A673 (cell line): ENCODE results near the gene TCF7L2. TPM values are rescaled to one million over a fixed set of nuclear protein-coding genes. Genes with fewer than 3 reads are reported as not detected.
"Not testable (repeated sequence)": the region's sequence is repeated elsewhere in the genome, so short reads cannot be mapped to it uniquely, and the experiment has no call there.

Source experiments
- BruUV-seq: library from RNA; stranded (reverse); fragments of 400-500 nt; replicated peaks from 2 replicates; lab custom pipeline; 2021; lab: Mats Ljungman, UMichigan
- CTCF ChIA-PET: fragments of 300-600 bp; sonication (Branson Sonifier 250); formaldehyde crosslinking; loops from one replicate; lab custom pipeline; 2022; ENCODE audit warnings: antibody characterized with exemption; lab: Charles Lee
- POLR2A ChIA-PET: fragments of 300-600 bp; sonication (Branson Sonifier 250); formaldehyde crosslinking; loops from one replicate; lab custom pipeline; 2022; ENCODE audit warnings: antibody characterized with exemption; ENCODE audit not compliant: low non-redundant PET; lab: Charles Lee
- DNase-seq: peaks from one replicate; pipeline ENCODE4 v3.0.0-alpha.2; 2015; ENCODE audit warnings: low spot score
- H3K27ac ChIP-seq: fragments of 200-600 bp; sonication (generic); 2 replicates; pipeline ENCODE4 v1.5.1; 2016; ENCODE audit warnings: mixed run types, low read depth, mild to moderate bottlenecking, mixed read lengths, antibody characterized with exemption, low read length; ENCODE audit not compliant: poor library complexity, severe bottlenecking
- H3K27me3 ChIP-seq: fragments of 200-600 bp; sonication (generic); replicated peaks from 2 replicates; pipeline ENCODE4 v1.6.1; 2017; ENCODE audit warnings: mixed run types, low read depth, mild to moderate bottlenecking, mixed read lengths, antibody characterized with exemption, low read length; ENCODE audit not compliant: insufficient read depth, poor library complexity
- H3K36me3 ChIP-seq: fragments of 200-600 bp; sonication (generic); 2 replicates; pipeline ENCODE4 v1.6.1; 2016; ENCODE audit warnings: mixed run types, mild to moderate bottlenecking, mixed read lengths, antibody characterized with exemption, low read length; ENCODE audit not compliant: insufficient read depth, poor library complexity, severe bottlenecking
- H3K4me1 ChIP-seq: fragments of 200-600 bp; sonication (generic); 2 replicates; pipeline ENCODE4 v1.6.1; 2017; ENCODE audit warnings: mixed run types, mild to moderate bottlenecking, mixed read lengths, antibody characterized with exemption, low read length; ENCODE audit not compliant: insufficient read depth, poor library complexity, severe bottlenecking
- H3K4me3 ChIP-seq: fragments of 200-600 bp; sonication (generic); 2 replicates; pipeline ENCODE4 v1.5.1; 2016; ENCODE audit warnings: low read depth, mixed run types, mild to moderate bottlenecking, mixed read lengths, low read length; ENCODE audit not compliant: poor library complexity, severe bottlenecking
- H3K9me3 ChIP-seq: fragments of 200-600 bp; sonication (generic); 2 replicates; pipeline ENCODE4 v1.6.1; 2016; ENCODE audit warnings: mixed run types, low read depth, mild to moderate bottlenecking, mixed read lengths, antibody characterized with exemption, low read length; ENCODE audit not compliant: poor library complexity, severe bottlenecking
- CTCF ChIP-seq: fragments of 300-800, 200-600 bp; sonication (generic); conservative IDR thresholded peaks from 2 replicates; pipeline ENCODE4 v1.5.1; 2017; ENCODE audit warnings: low read depth, mild to moderate bottlenecking, antibody characterized with exemption, low read length, moderate library complexity, mixed read lengths
- EZH2 ChIP-seq: fragments of 200-600 bp; sonication (generic); IDR thresholded peaks from 2 replicates; pipeline ENCODE4 v1.6.1; 2017; ENCODE audit warnings: borderline replicate concordance, low read depth, mild to moderate bottlenecking, mixed read lengths, antibody characterized with exemption, low read length; ENCODE audit not compliant: poor library complexity, severe bottlenecking
- intact Hi-C: fragments of 100-400 bp; cut with micrococcal nuclease; formaldehyde crosslinking; loops from one replicate; pipeline ENCODE4 v1.10.0; 2022; ENCODE audit not compliant: unreplicated experiment
- total RNA-seq: library from RNA; stranded (reverse); gene quantifications from 2 replicates; pipeline ENCODE4 v1.2.3, GENCODE V29; 2021

The TCF7L2 gene
- total RNA-seq, 1 experiment from 2014 or later, result 16.8 TPM

DNA sequence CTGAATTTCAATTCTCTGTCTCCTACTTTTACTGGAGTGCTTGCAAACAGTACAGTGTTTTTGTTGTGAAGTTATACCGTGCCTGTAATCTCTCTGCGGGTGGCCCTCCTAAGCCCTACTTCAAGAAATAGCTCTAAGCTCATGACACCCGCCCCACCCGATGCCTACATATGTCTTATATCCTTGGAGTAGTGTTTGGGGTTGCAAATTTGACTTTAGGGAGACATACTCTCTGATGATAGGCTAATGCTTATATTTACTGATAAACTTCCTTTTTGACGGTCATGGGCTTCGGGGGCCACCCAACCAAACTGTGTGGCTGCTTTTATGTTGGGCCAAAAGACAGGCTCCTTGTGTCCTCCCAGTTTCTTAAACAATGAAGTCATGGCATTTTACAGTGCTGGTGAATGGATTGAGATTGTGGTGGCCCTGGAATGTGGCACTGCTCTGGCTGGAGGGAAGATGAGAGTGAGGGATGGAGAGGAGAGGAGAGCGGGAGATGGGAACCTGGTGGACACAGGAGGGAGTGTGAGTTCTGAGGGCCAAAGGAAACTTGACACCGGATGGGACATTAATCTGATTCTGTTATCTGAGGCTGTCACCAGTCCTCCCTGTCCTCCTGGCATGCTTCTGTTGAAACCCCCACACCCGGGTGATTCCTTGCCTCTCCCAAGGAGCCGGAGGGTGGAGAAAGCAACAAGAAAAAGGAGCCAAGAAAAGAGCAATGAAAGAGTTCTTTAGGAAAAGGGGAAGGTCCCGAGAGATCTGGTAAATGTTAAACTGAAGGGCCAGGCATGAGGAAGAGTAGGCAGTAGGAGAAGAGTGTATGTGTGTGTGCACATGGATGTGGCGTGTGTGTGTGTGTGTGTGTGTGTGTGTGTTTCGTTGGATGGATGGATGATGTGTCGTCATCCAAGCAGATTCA lies 113.3 kb downstream of the TCF7L2 start:
- no peak overlapping the region for H3K27ac ChIP-seq
- peak; percentile 44 for DNase-seq
- H3K4me3 ChIP-seq, result no peak overlapping the region
- no TSS peak for BruUV-seq
- intact Hi-C loops, result no loop called here
- no peak for TF ChIP-seq CTCF
- no peaks in the 10 kb centered on the region for H3K9me3 ChIP-seq
- no peaks in the 10 kb centered on the region for H3K36me3 ChIP-seq
- no peaks in the 10 kb centered on the region for H3K27me3 ChIP-seq
- CTCF ChIA-PET, result no interaction called here
- POLR2A ChIA-PET, result no interaction called here
- peaks cover 51% of the 10 kb centered on the region for H3K4me1 ChIP-seq

GRCh38 chr10:113064039-113064438 lies 114.0 kb downstream of the TCF7L2 start:
- Histone ChIP-seq H3K9me3 (no peaks in the 10 kb centered on the region), H3K4me1 (peaks cover 43% of the 10 kb centered on the region), H3K27me3 (no peaks in the 10 kb centered on the region), H3K36me3 (no peaks in the 10 kb centered on the region), H3K4me3 (no peak overlapping the region), H3K27ac (no peak overlapping the region)
- no peak for TF ChIP-seq CTCF
- no peak for TF ChIP-seq EZH2
- BruUV-seq, result no TSS peak
- intact Hi-C loops, result no loop called here
- no peak for DNase-seq
- CTCF ChIA-PET, result no interaction called here
- POLR2A ChIA-PET, result no interaction called here

GRCh38 chr10:113066120-113066519 lies 116.1 kb downstream of the TCF7L2 start:
- BruUV-seq, intact Hi-C loops, H3K4me3 ChIP-seq, DNase-seq, CTCF ChIA-PET, POLR2A ChIA-PET, H3K27ac ChIP-seq, H3K9me3 ChIP-seq, H3K27me3 ChIP-seq, H3K36me3 ChIP-seq: not testable (repeated sequence)
- peaks cover 22% of the 10 kb centered on the region for H3K4me1 ChIP-seq
